PC-9 (cell line): Measurements from ENCODE around the gene FASTK.

ENCODE experiments used
- CTCF ChIP-seq: fragments of 200-600 bp; sonication (generic); conservative IDR thresholded peaks from 2 replicates; pipeline ENCODE4 v1.6.1; 2017; ENCODE audit warnings: mixed run types, antibody characterized with exemption, mild to moderate bottlenecking, moderate library complexity
- EZH2 ChIP-seq: fragments of 200-600 bp; sonication (generic); IDR thresholded peaks from 2 replicates; pipeline ENCODE4 v1.8.0; 2017; ENCODE audit warnings: antibody characterized with exemption, low read depth

DNA sequence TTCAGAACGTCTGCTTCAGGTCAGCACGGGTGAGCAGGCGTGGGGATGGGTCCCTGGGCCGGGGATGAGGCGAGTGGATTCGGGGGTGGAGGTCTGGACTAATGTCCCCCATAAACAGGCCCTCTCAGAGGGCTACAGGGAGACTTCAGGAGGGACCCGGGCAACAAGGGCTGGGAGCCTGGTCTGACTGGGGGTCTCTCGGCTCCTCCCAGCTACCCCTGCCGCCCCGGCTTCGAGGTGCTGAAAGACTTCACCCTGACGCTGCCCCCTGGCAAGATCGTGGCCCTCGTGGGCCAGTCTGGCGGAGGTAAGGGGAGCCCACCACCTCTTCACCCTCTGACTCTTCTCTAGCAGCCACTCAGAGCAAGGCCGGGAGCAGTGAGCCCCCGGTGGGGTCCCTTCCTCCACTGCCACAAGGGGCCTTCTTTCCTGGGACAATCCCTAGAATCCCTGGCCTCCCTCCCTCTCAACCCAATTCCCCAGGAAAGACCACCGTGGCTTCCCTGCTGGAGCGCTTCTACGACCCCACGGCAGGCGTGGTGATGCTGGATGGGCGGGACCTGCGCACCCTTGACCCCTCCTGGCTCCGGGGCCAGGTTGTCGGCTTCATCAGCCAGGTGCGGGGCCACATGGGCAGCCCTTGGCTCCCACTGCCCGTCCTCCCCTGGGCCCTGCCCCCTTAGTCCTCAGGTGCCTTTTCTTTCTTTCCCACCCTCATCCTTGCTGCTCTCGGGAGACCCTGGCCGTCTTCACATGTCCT is 39.8 kb downstream of the FASTK start:
- TF ChIP-seq CTCF (no peak), EZH2 (no peak)
